GM12874 (cell line): ENCODE measurements around the gene RYR1.

Source experiments
- CTCF ChIP-seq: IDR thresholded peaks from 2 replicates; pipeline ENCODE4 v1.5.1; 2011; ENCODE audit warnings: low read depth, mild to moderate bottlenecking, control low read depth, low read length, moderate library complexity; ENCODE audit not compliant: insufficient read depth

RYR1 gene

GRCh38 chr19:38402967-38403674 is 30.4 kb upstream of the RYR1 start, which contains the start of gene FAM98C:
Gene FAM98C, plus strand, starts transcription at chr19:38403093. Its CDS starts 61 bp downstream, at chr19:38403154.
- peak; percentile 96 for TF ChIP-seq CTCF

- no peak for TF ChIP-seq CTCF
Measured at GRCh38 chr19:38404858-38405257, 28.6 kb upstream of the RYR1 start.

- no peak for TF ChIP-seq CTCF
Measured at GRCh38 chr19:38405276-38405675, 28.2 kb upstream of the RYR1 start.

- TF ChIP-seq CTCF = no peak
Measured at GRCh38 chr19:38409631-38410133, 23.8 kb upstream of the RYR1 start.

GRCh38 chr19:38411041-38411712 is 22.3 kb upstream of the RYR1 start:
- no peak for TF ChIP-seq CTCF

GRCh38 chr19:38412491-38412890 is 21.0 kb upstream of the RYR1 start:
- TF ChIP-seq CTCF = no peak

- TF ChIP-seq CTCF = no peak
Measured at GRCh38 chr19:38412961-38413360, 20.5 kb upstream of the RYR1 start.
